ENCODE data around the gene SEPTIN11. TPM values are rescaled to one million over a fixed set of nuclear protein-coding genes. Genes with fewer than 3 reads are reported as not detected.

The SEPTIN11 gene
- 280 and 436 TPM in 2 replicates for total RNA-seq (ENCODE audit: low replicate concordance)

GRCh38 chr4:76949276-76950051 lies at the start of gene SEPTIN11:
Gene SEPTIN11 (plus strand): TSS chr4:76949752. CDS start chr4:76949904, 152 bp downstream.
- TF ChIP-seq CTCF (IDR thresholded peaks at IDR 0.05; ENCODE audit: insufficient read depth, low read length), result no peak
- peak within 1 kb of the TSS; percentile 91 for H3K4me3 ChIP-seq (ENCODE audit: low read depth, low read length)
- peak; percentile 94 for DNase-seq (ENCODE audit: low read depth)

- H3K4me3 ChIP-seq (ENCODE audit: low read depth, low read length), result no peak overlapping the region
- no peak for TF ChIP-seq CTCF (IDR thresholded peaks at IDR 0.05; ENCODE audit: insufficient read depth, low read length)
- no peak for DNase-seq (ENCODE audit: low read depth)
Observed at GRCh38 chr4:76902233-76902890, 47.2 kb upstream of the SEPTIN11 start.

- DNase-seq (ENCODE audit: low read depth), result no peak
- no peak overlapping the region for H3K4me3 ChIP-seq (ENCODE audit: low read depth, low read length)
- TF ChIP-seq CTCF (IDR thresholded peaks at IDR 0.05; ENCODE audit: insufficient read depth, low read length), result no peak
Observed at GRCh38 chr4:76904646-76905190, 44.8 kb upstream of the SEPTIN11 start.

- TF ChIP-seq CTCF (IDR thresholded peaks at IDR 0.05; ENCODE audit: insufficient read depth, low read length), result no peak
- no peak overlapping the region for H3K4me3 ChIP-seq (ENCODE audit: low read depth, low read length)
- peak; percentile 50 for DNase-seq (ENCODE audit: low read depth)
Observed at GRCh38 chr4:76905521-76905920, 44.0 kb upstream of the SEPTIN11 start.

- TF ChIP-seq CTCF (IDR thresholded peaks at IDR 0.05; ENCODE audit: insufficient read depth, low read length), result no peak
- no peak overlapping the region for H3K4me3 ChIP-seq (ENCODE audit: low read depth, low read length)
- DNase-seq (ENCODE audit: low read depth), result no peak
Observed at GRCh38 chr4:76909711-76910110, 39.8 kb upstream of the SEPTIN11 start.

GRCh38 chr4:76920715-76921114 lies 28.8 kb upstream of the SEPTIN11 start:
- DNase-seq (ENCODE audit: low read depth), result no peak
- no peak overlapping the region for H3K4me3 ChIP-seq (ENCODE audit: low read depth, low read length)
- no peak for TF ChIP-seq CTCF (IDR thresholded peaks at IDR 0.05; ENCODE audit: insufficient read depth, low read length)
